Activated T-helper 2 cell treated with anti-CD3 and anti-CD28 coated beads, Interferon-gamma antibody, Interleukin-2, Interleukin-4, amounts not matched to agents 10 μg/mL and 5 μg/mL and 100 μg/mL, durations not matched to agents 14 hours and 24 hours and 36 hours (primary cell): ENCODE data around the gene SFTPD. TPM values are rescaled to one million over a fixed set of nuclear protein-coding genes. Genes with fewer than 3 reads are reported as not detected.

Experiments
- DNase-seq: peaks from one replicate; pipeline ENCODE4 v3.0.0; 2021; ENCODE audit warnings: low spot score
- H3K27ac Mint-ChIP-seq: one replicate; pipeline ENCODE4 v1.8.0; 2021; ENCODE audit warnings: mixed read lengths
- H3K27me3 Mint-ChIP-seq: one replicate; pipeline ENCODE4 v1.8.0; 2021; ENCODE audit warnings: low read depth, mixed read lengths
- H3K36me3 Mint-ChIP-seq: one replicate; pipeline ENCODE4 v1.8.0; 2021; ENCODE audit warnings: low read depth, mixed read lengths
- H3K4me1 Mint-ChIP-seq: one replicate; pipeline ENCODE4 v1.8.0; 2021; ENCODE audit warnings: low read depth, mixed read lengths
- H3K4me3 Mint-ChIP-seq: one replicate; pipeline ENCODE4 v1.8.0; 2021; ENCODE audit warnings: low read depth, mild to moderate bottlenecking, moderate library complexity, mixed read lengths
- H3K9me3 Mint-ChIP-seq: one replicate; pipeline ENCODE4 v1.8.0; 2021; ENCODE audit warnings: mixed read lengths
- intact Hi-C: fragments of 100-400 bp; cut with micrococcal nuclease; formaldehyde crosslinking; loops from one replicate; pipeline ENCODE4 v1.15.1; 2023
- total RNA-seq: library from RNA; stranded (reverse); gene quantifications from 2 replicates; pipeline ENCODE4 v1.2.3, GENCODE V29; 2022

The SFTPD gene
- total RNA-seq, 1 donor from 2014 or later = not detected

DNA sequence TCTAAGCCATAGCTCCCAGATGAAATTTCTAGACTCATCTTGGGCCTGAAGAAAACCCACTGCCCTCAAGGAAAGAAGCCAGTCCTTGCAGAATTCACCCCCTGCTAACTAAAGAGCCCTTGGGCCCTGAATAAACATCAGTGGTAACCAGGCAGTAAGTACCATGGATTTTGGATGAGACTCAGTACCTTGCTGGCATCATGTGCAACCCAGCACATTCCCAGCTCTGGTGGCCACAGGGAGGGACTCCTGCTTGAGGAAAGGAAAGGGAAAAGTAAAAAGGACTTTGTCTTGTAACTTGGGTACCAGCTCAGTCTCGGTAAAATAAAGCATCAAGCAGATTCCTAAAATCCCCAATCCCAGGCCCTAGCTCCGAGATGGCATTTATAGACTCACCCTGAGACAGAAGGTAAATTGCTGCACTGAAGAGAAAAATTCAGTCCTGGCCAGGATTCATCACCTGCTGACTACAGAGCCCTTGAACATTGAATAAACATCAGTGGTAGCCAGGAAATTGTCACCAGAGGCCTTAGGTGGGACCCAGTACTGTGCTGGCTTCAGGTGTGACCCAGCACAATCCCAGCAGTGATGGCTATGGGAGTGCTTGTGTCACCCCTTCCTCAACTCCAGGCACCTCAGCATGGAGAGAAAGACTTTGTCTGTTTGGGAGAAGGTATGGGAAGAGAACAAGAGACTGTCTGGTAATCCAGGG lies 31.2 kb upstream of the SFTPD start:
- no peak overlapping the region for H3K27ac Mint-ChIP-seq
- no peaks in the 10 kb centered on the region for H3K36me3 Mint-ChIP-seq
- peak overlapping the region; percentile 23 for H3K4me3 Mint-ChIP-seq
- H3K27me3 Mint-ChIP-seq = peaks cover 65% of the 10 kb centered on the region
- peaks cover 13% of the 10 kb centered on the region for H3K4me1 Mint-ChIP-seq
- intact Hi-C loops = no loop called here
- no peaks in the 10 kb centered on the region for H3K9me3 Mint-ChIP-seq
- DNase-seq = no peak

DNA sequence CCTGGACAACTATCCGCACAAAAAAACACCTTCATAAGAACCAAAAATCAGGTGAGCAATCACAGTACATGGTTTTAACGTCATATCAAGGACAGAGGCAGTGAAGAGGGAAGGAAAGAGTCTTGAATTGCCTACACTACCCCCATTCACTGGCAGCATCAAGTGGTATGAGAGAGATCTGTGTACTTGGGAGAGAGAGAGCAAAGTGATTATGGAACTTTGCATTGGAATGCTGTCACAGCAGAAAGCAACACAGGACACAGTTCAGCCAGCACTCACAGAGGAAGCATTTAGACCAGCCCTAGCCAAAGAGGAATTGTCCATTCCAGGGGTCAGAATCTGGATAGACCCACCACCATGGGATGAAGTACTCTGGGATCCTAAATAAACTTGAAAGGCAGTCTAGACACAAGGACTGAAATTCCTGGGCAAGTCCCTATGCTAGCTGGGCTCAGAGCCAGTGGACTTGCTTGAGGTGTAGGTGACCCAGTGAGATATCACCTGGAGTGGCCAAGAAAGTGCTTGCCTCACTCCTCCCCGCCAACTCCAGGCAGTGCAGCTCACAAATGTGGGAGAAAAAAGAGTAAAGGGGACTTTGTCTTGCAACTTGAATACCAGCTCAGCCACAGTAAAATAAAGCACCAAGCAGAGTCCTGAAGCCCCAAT lies 30.5 kb upstream of the SFTPD start:
- H3K27me3 Mint-ChIP-seq = peaks cover 65% of the 10 kb centered on the region
- intact Hi-C loops = no loop called here
- H3K27ac Mint-ChIP-seq = no peak overlapping the region
- peaks cover 7% of the 10 kb centered on the region for H3K4me1 Mint-ChIP-seq
- H3K4me3 Mint-ChIP-seq = no peak overlapping the region
- no peak for DNase-seq
- no peaks in the 10 kb centered on the region for H3K9me3 Mint-ChIP-seq
- H3K36me3 Mint-ChIP-seq = no peaks in the 10 kb centered on the region

DNA sequence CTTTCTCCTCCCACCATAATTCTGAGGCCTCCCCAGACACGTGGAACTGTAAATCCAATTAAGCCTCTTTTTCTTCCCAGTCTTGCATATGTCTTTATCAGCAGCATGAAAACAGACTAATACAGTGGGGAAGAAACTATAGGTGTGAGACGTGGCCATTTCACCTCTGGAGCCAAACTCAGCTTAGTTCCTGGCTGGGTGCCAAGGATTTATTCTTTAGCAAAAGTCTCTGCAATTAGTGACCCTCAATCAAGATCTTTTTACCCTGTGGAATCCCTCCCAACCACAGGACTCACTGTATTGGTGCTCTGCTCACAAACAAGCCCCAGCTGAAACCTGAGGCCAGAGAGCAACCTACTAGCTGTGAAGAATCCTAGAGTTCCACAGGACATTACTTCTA lies 28.1 kb upstream of the SFTPD start:
- H3K27me3 Mint-ChIP-seq = peaks cover 48% of the 10 kb centered on the region

DNA sequence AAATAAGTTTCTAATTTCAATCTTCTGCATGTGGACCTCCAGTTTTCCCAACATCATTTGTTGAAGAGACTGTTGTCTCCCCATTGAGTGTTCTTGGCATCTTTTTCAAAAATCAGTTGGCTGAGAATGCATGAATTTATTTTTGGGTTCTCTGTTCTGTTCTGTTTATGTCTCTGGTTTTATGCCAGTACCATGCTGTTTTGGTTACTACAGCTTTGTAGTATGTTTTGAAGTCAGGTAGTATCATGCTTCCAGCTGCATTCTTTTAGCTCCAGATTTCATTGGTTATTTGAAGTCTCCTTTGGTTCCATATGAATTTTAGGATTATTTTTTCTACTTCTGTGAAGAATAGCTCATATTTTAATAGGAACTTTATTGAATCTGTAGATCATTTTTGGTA lies 21.2 kb upstream of the SFTPD start:
- Mint-ChIP-seq H3K9me3 (peaks cover 9% of the 10 kb centered on the region), H3K36me3 (no peaks in the 10 kb centered on the region), H3K4me3 (no peak overlapping the region), H3K27ac (no peak overlapping the region), H3K27me3 (peaks cover 7% of the 10 kb centered on the region), H3K4me1 (no peaks in the 10 kb centered on the region)
- intact Hi-C loops = no loop called here
- DNase-seq = no peak

More for the DNA sequence above, 28.1 kb upstream of the SFTPD start:
- no peak overlapping the region for H3K27ac Mint-ChIP-seq
- peaks cover 3% of the 10 kb centered on the region for H3K4me1 Mint-ChIP-seq
- intact Hi-C loops = no loop called here
- no peaks in the 10 kb centered on the region for H3K36me3 Mint-ChIP-seq
- H3K4me3 Mint-ChIP-seq = no peak overlapping the region
- no peak for DNase-seq
- no peaks in the 10 kb centered on the region for H3K9me3 Mint-ChIP-seq

DNA sequence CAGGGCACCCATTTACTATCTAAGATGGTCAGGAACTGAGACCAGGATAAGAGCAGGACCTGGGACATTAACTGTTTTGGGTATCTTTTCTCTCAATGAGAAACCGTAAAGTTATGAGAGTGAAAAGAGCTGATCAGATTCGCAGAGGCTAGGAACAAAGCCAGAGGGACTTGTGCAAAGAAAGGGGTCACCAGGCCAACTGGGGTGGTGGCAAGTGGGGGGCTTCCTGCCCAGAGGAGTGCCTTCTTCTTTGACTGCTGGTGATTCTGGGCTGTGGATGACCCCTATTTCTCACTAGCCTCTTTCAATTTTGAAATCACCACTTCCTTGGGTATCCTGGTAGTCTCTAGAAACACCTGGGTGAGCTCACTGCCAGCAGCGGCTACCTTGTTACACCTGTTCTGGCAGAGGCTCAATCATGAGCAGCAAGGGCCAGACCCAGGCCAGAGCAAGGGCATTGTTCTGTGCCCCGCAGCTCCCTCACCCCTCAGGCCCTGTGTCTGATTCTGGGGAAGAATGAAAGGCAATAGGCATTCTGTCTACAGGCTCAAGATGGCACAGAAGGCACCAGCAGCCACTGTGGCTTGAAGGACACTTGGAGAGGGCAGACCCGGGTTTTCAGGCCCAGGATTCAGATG lies 999 bp downstream of the SFTPD start:
- Mint-ChIP-seq H3K36me3 (no peaks in the 10 kb centered on the region), H3K27ac (no peak overlapping the region), H3K9me3 (no peaks in the 10 kb centered on the region), H3K4me1 (no peaks in the 10 kb centered on the region), H3K27me3 (peaks cover 9% of the 10 kb centered on the region), H3K4me3 (no peak overlapping the region)
- intact Hi-C loops = no loop called here
- no peak for DNase-seq

DNA sequence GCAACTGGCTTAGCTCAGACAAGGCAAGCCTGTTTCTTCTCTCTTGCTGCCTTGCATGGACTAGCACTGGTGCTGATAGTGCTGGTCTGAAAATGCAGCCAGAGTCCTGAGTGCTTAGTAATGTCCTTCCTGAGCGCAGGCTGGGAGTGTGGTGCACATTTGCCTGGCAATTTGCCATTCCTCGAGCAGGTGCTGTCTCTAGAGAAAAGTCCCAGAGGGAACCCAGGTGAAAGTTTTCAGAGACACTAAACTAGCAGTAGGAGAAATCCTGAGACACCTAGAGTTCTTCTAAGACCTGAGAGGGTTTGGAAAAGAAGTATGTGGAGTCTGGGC lies 1.9 kb downstream of the SFTPD start:
- H3K4me3 Mint-ChIP-seq = no peak overlapping the region
- peaks cover 9% of the 10 kb centered on the region for H3K27me3 Mint-ChIP-seq
- DNase-seq = no peak
- H3K27ac Mint-ChIP-seq = no peak overlapping the region
- no peaks in the 10 kb centered on the region for H3K4me1 Mint-ChIP-seq
- intact Hi-C loops = no loop called here
- H3K36me3 Mint-ChIP-seq = no peaks in the 10 kb centered on the region
- no peaks in the 10 kb centered on the region for H3K9me3 Mint-ChIP-seq

DNA sequence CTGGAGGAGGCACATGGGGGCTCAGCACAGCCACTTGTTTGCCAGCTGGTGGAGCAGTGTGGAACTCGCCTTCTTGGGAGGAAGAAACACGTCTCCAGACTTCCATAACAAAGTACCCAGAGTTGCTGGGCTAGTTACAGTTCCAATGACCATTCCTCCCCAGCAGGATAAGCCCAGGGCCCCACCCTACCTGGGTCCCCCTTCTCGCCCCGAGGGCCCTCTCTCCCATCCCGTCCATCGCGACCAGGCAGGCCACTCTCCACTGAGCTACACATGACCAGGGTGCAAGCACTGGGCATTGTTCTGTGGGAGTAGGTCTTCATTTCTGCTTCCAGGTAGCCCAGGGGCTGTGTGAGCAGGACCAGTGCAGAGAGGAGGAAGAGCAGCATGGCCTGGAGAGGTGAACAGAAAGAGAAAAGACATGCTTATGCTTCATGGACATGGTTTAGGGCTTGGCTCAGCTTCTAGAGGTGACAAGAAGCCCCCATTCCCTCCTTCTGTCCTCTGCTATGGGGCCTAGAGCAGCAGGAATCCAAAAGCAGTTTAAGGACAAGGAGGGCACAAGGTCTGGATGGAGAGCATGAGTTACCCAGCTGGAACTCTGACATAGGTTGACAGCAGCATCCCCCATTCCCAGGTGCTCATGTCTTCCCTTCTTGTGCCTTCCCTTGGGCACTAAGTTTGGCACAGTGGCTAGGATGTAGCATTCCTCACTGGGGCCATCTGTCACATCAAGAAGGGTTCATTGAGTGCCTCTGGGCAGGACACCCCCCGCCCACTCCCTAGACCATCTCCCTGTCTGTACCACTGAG lies 2.4 kb downstream of the SFTPD start:
- Mint-ChIP-seq H3K36me3 (no peaks in the 10 kb centered on the region), H3K4me1 (no peaks in the 10 kb centered on the region), H3K27me3 (peaks cover 9% of the 10 kb centered on the region), H3K27ac (no peak overlapping the region), H3K4me3 (no peak overlapping the region), H3K9me3 (no peaks in the 10 kb centered on the region)
- DNase-seq = no peak
- intact Hi-C loops = no loop called here

DNA sequence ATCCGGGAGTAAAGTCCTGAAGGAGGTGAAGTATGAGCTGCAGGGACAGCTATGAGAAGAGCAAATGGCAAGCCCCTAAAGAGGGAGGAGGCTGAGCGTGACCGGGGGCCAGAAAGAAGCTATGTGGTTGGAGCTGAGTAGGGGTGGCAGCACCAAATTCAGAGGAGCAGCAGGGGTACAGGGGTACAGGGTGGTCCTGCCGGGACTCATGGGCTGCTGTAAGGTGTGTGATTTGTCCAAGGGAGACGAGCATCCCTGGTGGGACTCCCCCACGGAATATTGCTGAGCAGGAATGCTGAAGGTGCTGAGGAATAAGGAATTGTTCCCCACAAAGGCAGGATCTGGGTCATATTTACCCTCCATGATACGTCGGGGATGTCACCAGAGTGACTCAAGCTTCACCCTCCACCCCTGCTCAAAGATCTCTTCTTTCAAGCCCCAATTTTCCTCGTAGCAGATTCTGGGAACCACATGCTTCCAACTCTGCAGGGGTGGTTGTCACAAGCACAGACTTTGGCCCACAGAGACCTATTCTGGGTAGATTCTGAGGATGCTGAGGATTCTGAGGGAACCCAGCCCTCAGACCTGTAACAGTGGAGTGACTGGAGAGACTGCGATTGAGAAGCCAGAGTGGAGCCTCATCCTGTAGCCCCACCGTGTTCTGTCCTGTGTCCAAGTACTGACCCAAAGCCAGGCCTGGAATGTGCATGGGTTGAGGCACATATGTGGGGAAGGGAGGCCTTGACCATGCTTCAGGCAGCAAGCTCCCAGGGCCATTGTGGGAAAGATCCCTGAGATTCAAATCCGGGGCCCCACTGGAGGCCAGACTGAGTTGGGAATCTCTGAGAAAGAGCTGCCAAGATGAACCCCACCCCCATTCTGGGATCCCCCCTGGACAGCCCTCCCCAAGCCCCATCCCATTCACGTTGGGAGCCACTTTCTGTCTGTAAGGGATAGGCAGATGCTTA lies 4.2 kb downstream of the SFTPD start:
- peaks cover 6% of the 10 kb centered on the region for H3K27me3 Mint-ChIP-seq
- H3K36me3 Mint-ChIP-seq = no peaks in the 10 kb centered on the region
- no peak overlapping the region for H3K4me3 Mint-ChIP-seq
- DNase-seq = no peak
- intact Hi-C loops = no loop called here
- H3K27ac Mint-ChIP-seq = no peak overlapping the region
- H3K9me3 Mint-ChIP-seq = no peaks in the 10 kb centered on the region
- no peaks in the 10 kb centered on the region for H3K4me1 Mint-ChIP-seq

DNA sequence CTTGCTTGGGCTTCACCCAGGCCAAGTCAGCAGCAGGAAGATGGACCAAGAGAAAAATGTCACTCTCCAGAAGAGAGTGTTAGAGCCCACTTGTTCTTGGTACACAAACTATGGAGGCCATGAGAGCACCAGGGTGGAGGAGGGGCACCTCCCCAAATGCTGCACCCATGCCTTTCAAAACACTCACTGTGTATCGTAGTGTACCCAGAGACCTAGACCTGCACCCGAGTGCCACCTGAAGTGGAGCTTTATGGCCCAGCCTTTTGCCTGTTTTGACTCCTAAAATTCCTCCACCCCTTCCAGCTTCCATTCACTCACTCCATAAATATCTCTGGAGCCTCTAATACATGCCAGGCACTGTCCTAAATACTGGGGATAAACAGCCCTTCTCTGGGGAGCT lies 5.0 kb downstream of the SFTPD start:
- H3K4me3 Mint-ChIP-seq = no peak overlapping the region

DNA sequence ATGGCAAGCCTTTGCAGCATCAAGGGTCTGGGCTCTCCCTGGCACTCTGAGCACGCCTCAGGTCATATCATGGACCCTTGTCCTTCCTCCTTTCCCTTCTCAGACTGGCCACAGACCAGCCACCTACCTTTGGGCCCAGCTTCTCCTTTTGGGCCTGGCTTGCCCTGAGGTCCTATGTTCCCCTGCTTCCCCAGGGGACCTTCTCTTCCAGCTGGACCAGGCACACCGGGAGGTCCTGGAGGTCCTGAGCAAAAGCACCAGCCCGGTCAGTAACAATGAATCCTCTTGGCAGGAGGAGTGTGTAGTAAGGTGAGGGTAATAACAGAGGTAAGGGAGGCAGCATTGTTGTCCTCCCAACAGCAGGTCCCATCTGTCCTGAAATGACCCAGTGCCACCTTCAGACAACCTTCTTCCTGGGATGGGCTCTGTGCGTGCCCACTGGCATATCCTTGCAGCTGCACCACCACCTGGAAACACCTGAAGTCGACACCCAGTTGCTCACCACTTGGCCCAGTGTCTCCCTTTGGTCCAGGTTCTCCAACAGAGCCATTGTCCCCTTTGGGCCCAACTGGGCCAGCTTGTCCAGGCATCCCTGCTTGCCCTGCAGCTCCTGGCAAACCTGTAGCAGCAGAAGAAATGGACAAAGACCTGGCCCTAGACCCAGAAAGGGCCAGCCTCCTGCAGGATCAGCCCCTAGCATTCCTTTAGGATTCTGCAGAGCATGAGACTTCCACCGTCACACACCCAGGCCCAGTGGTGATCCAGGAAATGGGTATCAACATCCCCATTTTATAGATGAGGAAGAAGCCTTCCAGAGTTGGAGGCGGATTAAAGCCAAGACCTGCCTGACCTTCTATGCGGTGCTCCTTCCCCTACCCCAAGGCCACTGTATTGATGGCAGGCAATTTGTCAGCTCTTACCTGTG lies 6.4 kb downstream of the SFTPD start:
- DNase-seq = no peak
- H3K27me3 Mint-ChIP-seq = peaks cover 6% of the 10 kb centered on the region
- H3K9me3 Mint-ChIP-seq = no peaks in the 10 kb centered on the region
- intact Hi-C loops = no loop called here
- H3K27ac Mint-ChIP-seq = no peak overlapping the region
- no peak overlapping the region for H3K4me3 Mint-ChIP-seq
- peaks cover 10% of the 10 kb centered on the region for H3K4me1 Mint-ChIP-seq
- no peaks in the 10 kb centered on the region for H3K36me3 Mint-ChIP-seq

More for the DNA sequence above, 5.0 kb downstream of the SFTPD start:
- DNase-seq = no peak
- no peaks in the 10 kb centered on the region for H3K36me3 Mint-ChIP-seq
- intact Hi-C loops = no loop called here
- H3K9me3 Mint-ChIP-seq = no peaks in the 10 kb centered on the region
- H3K27me3 Mint-ChIP-seq = peaks cover 6% of the 10 kb centered on the region
- H3K27ac Mint-ChIP-seq = no peak overlapping the region
- H3K4me1 Mint-ChIP-seq = peaks cover 4% of the 10 kb centered on the region

DNA sequence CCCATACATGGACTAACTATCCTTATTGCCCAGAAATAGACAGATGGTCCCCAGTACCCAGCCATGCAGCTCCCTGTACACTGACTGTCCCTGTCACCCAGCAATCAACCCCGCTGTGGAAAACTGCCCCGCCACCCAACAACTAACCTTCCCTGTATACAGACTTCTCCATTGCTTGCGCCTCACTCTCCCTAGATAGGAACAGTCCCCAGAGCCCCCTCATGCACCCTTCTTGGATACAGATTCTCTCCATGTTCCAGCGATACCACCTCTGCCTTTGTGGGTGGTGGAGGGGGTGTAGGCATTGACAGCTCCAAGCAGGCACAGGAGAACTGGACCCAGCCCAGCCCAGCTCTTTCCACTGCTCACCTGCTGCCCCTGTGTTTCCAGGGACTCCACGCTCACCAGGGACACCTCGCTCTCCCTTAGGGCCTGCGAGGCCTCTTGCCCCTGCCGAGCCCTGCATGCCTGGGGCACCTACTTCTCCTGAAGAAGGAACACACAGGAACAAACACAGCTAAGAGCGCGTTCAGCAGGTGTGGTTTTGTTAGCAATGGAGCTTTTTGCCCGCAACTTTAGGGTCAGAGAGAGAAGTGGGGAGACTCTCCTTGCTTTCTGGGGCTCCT lies 7.2 kb downstream of the SFTPD start:
- intact Hi-C loops = no loop called here
- Mint-ChIP-seq H3K4me3 (no peak overlapping the region), H3K36me3 (no peaks in the 10 kb centered on the region), H3K4me1 (peaks cover 10% of the 10 kb centered on the region), H3K27me3 (peaks cover 6% of the 10 kb centered on the region), H3K9me3 (no peaks in the 10 kb centered on the region), H3K27ac (no peak overlapping the region)
- DNase-seq = no peak
